Left kidney (tissue), 2 donors: Measurements from ENCODE around the gene ADARB2. TPM values are rescaled to one million over a fixed set of nuclear protein-coding genes. Genes with fewer than 3 reads are reported as not detected.

Experiments used
- DNase-seq: peaks from one replicate; pipeline ENCODE4 v3.0.0-alpha.2; 2013
- polyA plus RNA-seq: library from polyadenylated mRNA; unstranded; fragments of 120-200 nt; gene quantifications from one replicate; pipeline ENCODE4 v1.2.1, GENCODE V29; 2013; ENCODE audit not compliant: insufficient read length

Gene ADARB2
- polyA plus RNA-seq, 1 donor = 0.88 TPM

DNA sequence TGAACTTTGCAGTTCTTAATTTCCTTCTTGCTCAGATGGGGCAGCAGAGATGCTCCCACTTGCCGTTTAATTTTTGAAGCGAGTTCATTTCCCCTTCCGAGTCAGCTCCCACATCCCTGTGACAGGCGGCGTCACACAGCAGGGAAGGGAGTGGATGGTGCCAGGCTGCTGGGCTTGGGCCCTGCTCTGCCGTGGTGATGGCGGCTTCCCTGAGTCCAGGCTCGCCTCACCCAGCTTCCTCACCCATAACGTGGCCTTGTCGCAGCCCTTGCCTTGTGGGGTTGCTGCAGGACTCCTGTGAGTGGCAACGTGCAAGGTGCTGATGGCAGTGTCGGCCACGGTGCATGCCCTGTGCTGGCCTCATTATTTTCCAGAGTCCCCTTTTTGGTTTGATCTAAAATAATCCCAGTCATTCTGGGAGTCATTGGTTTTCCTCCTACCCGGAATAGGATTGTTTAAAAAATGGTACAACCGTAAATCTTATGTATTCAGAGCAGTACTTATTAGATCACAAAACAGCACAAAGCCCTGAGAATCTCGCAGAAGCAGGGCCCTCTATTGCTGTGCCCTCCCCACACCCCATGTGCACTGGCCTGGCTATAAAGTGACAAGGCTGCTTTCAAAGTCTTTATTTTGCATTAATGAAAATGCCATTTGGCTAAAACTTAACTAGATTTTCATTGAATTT, 421.1 kb downstream of the ADARB2 start:
- DNase-seq = no peak

DNA sequence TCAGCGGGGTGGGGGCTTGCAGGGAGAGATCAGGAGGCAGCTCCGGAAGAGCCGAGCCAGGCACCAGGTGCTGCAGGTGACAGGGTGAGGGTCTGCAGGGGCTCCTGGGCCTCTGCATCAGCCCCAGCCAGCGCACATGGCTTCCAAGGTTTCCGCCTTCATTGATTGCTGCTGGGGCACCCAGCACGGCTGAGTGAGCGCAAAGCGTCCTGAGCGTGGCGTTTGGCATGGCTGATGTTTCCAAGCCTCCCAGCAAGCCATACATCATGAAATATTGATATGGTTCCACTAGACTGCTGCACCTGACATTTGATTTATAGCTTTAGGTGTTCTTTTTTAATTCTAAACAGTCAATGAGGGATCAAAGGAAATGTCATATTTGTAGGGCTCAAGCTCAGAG, 422.1 kb downstream of the ADARB2 start:
- DNase-seq = no peak

DNA sequence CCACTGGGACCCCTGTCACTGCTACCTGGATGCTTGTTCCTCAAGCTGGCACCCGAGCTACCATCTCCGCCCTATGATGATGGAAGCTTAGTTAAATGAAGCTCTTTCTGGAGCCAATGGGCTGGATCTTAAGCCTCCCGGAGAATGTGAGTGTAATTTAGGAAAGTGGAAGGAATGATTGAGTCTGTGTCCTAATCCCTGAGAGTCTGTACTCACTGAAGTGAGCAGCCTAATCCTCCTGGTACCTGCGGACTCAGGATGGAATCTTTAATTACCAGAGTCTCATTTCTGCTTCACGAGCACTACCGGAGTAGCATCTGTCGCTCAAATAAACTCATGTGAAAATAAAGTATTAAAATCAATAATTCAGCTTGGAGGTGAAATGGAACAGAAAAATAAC, 425.6 kb downstream of the ADARB2 start:
- no peak for DNase-seq

DNA sequence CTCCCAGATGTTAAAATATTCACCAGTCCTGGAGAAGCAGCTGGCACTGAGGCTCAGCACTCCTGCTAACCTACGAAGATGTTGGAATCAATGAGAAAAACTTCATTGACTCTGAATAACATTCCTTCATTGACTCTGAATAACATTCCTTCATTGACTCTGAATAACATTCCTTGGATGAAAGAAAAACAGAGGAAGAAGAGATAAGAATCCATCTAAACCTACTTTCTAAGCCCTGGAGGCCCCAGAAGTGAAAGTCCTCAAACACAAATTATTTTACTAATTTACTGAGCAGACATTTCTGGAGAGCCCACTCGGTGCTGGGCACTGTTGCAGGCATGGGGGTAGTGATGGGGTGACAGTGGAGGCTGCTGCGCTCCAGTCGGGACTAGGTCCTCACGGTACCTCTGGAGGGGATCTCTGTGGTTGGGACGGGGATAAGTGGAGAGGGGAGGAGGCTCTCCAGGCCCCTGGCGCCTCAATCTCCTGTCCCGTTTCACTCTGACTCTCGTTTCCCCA, 427.0 kb downstream of the ADARB2 start:
- DNase-seq = no peak

DNA sequence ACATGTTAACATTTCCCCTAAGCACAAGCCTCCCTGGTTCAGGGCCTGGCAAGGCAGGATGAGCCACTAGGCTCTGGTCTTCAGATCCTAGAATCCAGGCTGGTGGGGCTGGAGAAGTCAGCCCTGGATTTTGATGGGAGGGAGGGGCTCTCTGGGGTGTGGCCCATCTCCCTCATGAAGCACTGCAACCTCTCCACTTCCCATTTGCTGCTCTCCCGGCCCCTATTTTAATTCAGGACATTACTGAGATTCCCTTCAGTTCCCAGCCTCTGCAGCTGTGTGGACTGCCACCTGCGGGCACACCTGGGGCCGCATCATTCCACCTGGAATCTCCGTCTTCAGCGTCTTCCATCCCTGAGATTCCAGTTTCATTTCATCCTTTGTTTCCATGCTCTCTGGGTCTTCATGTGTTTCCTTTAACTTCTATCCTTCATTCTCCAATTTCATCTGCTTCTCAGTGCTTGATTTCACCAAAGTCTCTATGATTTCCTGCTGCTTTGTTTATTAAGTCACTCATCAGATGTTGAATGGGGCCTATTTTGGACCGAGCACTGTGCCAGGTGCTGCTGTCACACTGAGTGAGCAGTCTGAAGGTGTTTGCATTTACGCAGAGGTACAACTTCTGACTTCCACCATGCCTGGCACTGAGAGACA, 427.6 kb downstream of the ADARB2 start:
- DNase-seq = no peak

DNA sequence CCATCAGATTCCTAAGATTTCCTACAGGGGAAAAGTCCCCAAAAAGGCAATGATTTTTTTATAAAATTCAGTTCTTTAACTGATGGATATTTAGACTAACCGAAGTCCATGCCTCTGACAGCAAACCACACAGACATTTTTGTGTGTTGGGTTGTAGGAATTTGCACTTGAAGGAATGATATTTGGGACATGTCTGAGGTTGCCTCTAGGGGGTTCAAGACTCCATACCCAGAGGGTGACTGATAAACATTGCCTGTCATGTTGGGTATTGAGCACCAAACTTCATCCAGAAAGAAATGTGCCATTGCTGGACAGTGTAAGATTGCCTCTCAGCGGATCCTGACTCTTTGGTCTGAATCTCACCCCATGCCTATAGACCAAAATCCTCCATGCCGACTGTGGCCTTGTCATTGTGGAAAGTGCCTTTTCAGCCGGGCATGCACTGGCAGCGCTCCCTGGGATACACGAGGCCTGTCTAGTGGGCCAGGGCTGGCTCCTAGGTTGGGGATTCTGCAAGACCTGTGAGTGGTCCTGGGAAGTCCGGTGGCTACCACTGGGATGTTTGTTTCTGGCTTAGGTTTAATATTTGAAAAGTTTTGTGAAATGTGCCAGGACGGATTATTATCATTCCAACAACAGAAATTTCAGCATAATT, 428.2 kb downstream of the ADARB2 start:
- no peak for DNase-seq

DNA sequence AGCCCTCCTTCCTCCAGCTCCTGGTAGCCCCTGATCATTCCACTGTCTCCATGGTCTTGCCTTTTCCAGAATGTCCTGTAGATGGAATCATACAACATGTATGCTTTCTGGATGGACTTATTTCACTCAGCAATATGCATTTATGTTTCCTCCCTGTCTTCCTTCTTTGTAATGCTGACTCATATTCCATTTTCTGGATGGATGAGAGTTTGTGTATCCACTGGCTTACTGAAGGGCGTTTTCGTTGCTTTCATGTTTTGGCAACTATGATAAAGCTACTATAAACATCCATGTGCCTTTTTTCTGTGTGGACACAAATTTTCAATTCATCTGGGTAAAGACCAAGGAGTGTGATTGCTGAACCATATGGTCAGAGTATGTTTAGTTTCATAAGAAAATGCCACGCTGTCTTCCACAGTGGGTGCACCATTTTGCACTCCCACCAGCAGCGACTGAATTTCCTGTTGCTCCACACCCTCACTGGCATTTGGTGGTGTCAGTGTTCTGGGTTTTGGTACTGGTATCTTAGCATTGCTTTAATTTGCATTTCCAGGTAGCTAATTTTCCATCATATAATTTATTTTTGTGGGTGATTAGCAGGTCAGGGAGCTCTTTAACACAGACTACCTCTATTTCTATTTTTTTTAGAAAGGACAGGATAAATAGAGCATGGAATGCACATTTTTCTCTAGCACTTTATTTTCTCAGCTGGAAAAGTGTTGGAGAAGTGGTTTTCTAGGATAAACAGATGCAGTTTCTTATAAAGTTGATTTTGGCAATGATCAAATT, 429.0 kb downstream of the ADARB2 start:
- DNase-seq = no peak

DNA sequence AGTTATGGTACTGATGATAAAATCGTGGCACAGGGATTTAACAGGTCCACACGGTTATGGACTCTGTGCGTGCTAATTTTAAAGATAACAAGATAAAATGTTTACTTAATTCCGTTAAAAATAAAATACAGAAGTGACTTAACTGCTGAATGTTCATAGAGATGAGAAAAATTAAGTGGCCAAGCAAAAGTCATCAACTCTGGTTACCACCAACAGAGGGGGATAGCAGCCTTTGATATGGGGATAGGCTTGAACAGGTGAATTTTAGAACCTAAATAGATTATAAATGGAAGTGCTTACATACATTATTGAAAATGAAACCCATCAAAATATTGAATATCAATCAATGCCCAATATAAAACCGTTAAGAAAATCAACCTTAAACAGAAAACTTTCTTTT, 436.2 kb downstream of the ADARB2 start:
- no peak for DNase-seq

DNA sequence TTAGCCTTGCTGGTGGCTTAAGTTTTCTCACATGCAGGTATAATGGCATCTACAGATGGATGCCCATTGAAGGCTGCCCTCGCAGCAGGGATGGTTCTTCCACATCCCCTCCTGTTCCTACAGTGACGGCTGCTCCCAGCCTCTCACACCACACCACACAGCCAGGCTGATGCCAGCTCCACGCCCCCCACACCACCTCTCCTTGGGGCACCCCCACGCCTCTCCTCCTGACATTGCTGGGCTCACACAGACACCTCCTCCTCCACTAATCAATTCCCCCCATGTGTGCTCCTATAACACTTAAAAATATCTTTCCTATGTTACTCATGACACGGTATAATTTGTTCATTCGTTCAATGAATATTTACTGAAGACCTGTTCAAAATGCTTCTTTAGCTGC, 437.1 kb downstream of the ADARB2 start:
- DNase-seq = no peak

DNA sequence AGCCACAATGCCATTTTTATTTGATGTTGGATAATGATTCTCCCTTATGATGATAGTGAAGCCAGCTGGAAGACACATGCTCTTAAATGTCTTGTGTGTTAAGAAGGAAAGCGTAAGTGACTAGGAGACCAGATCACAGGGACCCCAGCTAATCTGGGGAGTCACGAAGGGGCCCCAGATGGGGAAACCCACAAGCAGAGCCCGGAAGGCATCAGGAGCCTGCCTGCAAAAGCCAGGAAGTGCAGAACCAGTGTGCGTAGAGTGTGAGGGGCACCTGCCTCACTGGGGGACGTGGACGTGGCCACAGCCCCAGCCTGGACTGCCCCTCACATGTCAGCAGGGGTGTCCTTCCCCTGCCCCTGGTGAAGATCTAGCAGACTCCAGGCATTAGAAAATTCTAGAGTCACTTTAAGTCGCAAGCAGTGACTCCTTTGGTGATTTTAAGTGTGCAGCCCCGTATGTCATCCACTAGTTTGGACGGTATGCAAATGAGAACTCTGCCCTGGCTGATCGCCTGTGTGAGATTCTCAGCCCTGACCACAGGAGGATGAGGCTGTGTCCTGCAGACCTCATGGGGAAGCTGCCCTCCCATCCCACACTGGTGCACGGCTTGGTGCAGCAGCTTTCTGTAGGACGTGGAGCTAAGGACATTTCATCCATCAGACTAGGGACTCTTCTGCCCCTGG, 438.1 kb downstream of the ADARB2 start:
- no peak for DNase-seq

DNA sequence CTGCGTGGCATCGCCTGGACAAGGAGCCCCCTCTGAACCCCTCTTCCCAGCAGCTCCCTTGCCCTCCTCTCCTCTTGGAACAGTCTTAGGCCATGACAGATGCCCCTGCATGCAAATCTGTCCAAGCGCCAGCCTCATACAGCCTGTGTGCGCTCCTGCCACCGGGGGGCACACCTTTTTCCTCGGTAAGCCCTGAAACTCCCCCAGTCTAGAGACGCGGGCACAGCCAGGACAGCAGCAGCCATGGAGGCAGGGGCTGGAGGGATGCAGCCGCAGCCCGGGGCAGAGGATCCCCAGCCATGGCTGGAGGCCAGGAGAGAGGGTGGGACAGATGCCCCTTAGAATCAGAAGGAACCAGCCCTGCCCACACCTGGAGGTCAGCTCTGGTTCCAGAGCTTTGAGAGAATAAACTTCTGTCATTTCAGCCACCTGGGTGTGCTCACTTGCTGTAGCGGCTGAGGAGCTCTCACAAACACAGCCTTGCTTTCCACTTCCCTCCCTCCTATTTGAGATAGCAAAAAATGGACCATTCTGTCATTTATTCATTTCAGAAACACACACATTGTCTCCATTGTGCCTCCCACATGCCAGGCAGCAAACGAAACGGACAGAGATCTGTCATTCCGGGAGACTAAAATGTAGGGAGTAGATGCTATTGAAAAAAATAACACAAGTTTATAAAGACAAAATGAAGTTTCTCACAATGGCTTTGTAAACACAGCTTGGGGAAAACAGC, 439.6 kb downstream of the ADARB2 start:
- DNase-seq = no peak

DNA sequence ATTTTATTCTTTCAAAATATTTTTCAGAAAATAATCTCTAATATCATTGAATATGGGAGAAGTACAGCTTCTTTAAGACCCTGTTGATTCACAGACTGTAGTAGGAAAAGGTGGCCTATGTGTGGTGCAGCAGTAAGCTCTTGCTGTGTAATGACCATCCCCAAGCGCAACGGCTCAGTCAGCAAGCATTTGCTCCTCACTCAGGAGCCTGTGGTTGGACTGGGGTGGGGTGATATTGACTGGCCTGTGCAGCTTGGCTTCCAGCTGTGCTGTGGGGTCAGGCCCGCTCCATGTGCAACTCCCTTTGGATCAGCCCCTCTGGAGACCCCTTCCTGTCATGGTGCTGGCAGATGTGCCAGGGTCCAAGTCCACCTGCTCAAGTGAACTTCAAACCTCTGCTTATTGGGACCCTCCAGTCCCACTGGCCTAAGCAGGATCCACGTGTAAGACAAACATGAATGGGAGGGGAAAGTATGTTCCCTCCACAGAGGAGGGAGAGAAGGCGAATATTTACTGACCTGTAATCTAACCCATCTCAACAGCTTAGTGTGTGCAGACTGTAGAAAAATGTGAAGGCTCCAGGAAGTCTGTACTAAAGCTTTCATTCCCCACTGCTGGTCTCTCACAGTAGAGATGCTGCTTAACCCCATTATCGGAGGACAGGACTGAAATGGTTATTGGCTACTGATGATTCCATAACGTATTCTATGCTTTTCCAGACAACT, 441.4 kb downstream of the ADARB2 start:
- no peak for DNase-seq

DNA sequence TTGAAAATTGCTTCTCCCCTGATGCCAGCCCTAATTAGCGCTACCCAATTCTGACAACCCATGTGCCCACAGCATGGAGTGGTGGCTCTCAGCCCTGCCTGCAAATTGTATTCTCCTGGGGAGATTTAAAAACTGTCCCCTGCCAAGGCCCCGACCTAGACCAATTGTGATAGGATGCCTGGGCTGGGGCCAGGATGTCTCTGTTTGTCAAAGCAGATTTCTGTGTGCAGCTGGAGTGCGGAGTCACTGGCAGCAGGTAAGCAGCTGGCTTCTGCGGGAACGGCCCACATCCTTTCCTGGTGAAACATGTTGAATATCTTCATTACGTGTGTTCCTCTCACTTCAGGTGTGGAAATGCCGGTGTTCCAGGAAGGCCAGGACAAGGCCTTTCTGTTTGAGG, 442.6 kb downstream of the ADARB2 start:
- DNase-seq = no peak

DNA sequence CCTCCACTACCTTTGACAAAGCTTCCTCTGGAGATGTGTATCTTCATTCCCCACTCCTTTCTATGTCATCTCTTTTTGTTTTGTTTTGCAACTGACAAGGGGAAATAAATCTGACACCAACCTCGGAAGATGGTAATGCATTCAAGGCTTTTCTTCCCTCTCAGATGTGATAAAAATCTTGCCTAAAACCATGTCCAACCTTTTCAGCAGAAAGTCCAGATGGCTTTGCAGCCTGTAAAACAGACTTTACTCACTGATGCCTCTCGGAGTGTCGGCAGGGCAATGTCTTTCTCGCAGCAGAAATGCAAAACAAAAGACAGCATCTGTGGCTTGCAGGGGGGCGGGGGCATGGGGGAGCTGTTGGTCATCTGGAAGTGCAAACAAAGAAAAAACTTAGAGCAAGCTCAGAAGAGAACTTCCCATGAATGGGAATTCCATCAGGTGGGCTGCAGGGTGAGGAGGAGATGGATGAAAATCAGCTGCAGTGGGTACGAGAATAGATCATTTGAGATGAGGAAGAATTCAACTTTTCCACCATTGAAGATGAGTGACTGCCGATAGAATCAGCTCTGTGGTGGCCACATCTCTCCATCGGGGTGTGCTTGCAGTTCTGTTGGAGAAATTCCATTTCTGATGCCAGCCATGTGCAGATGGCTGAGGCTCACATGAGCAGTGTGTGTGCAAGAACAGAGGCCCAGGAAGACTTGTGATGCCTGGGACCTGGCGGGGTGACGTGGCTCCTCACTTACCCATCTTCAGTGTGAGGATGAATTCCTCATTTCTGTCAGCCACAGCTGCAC, 443.5 kb downstream of the ADARB2 start:
- DNase-seq = no peak

DNA sequence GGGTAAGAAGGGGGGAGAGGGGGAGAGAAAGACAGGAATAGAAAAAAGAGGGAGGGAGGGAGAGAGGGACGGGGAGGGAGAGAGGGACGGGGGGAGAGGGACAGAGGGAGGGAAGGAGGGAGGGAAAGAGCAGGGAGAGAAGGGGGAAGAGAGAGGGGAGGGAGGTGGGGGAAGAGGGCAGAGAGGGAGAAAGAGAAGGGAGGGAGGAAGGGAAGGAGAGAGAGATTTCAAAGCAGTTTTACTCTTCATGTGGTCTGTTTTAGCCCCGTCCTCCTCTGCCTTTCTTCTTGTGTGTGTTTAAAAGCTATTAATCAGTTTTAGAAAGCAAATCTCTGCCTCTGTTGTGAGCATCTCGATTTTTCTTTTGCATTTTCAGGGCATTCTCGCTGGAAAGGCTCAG, 444.2 kb downstream of the ADARB2 start:
- no peak for DNase-seq

DNA sequence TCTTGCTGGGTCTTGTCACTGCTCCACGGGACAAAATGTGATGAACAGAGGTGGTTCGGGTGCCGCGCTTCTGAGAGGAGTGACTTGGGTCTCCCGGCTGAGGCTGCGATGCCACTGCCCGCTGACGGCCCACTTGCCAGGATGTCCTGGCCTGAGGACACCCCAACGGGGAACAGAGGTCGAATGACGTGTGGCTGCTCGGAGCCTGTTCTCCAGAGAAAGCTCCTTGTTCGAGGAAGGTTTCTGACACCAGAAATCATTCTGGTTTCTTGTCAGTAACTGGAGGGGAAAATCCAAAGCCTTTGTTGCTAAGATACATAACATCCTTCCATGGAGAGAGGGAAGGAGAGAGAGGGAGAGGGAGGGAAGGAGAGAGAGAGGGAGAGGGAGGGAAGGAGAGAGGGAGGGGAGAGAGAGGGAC, 444.7 kb downstream of the ADARB2 start:
- DNase-seq = no peak

DNA sequence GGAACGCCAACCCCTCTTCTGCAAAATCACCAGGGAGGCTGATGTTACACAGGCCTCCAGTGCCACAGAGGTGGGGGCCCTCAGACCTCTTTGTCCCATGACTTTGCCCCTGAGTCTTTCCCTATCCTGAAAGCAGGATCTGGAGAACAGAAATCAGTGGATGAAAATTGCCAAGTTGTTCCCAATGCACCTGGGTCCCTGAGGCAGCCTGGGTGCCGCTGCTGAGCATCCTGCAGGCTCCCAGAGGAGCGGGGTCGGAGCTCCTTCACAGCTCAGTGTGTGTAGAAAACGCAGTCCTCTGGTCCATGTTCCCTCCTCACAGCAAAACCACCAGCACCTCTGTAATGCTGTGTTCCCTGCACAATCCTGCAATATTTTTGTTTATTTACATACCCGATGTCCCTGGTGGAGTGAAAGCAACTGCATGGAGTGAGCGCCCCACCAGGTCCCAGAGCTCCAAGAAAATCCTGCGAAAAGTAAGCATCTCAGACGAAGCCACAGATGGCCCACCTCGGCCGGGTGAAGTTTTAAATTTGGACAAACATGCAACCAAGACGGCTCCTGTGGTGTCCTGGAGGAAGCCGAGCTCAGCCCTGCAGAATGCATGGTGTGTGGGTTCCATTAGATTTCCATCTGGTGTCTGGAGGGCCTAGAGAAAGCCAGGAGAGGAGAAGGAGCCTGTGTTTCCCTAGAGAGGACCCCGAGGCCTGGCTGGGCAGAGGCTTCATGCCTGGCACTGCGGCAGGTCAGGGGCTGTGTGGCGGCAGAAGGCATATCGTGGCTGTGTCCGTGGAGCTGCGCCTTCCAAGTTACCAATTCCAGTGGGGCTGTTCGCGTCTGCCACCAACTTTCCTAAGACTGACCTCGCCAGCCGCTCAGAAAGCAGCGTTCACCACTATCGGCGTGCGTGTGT, 445.9 kb downstream of the ADARB2 start:
- no peak for DNase-seq

DNA sequence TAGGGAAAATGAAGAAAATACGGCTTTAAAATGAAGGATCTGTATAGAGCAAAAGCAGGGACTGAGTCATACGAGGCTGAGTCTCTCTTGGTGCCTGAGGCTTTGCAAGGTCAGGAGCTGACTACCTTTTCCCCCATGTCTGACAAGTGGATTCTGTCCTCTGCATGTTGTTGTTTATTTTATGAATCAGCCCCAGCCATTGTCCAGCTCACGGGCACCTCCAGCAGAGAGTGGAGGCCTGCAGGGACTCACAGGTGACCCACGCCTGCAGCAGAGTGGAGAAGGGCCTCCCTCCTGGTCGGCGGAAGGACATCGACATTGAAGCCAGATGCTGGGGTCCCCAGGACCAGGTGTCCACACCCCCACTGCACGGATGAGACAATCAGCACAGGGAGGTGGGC, 447.3 kb downstream of the ADARB2 start:
- DNase-seq = no peak

DNA sequence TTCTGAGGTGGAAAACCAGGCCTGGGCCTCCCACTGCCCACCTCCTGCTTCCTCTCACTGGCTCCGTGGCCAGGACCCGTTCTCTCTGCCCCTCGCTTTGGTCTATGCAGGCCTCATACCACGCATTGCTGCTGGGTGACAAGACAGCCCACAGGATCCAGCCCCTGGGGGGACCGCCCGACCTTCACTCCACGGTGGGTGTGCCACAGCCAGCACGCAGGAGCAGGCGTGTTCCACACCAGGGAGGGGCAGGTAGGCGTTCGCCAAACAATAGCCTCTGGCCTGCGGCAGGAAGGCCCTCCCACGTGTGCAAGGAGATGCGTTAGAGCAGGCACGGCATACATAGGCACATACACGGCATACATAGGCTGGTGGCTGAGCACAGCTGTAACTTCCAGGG, 447.7 kb downstream of the ADARB2 start:
- no peak for DNase-seq
